OCI-LY1 (cell line): ENCODE data around the gene GALNT2.
A peak's percentile ranks its signal among the peaks of the same experiment; 100 is the strongest.

Source experiments
- H2AFZ ChIP-seq: fragments of 200-600 bp; sonication (generic), shearing (Covaris generic); 2 replicates; pipeline ENCODE4 v1.6.0; 2014; ENCODE audit warnings: antibody characterized with exemption, mild to moderate bottlenecking, low read length
- H3F3A ChIP-seq: fragments of 200-600 bp; sonication (generic), shearing (Covaris generic); 2 replicates; pipeline ENCODE4 v1.6.0; 2014; ENCODE audit warnings: mild to moderate bottlenecking, antibody characterized with exemption, low read length, moderate library complexity; ENCODE audit not compliant: insufficient read depth
- H3K27ac ChIP-seq: fragments of 200-600 bp; sonication (generic); 2 replicates; pipeline ENCODE4 v1.5.1; 2014; ENCODE audit warnings: low read length, mixed run types, mild to moderate bottlenecking, low read depth; ENCODE audit not compliant: poor library complexity, severe bottlenecking
- H3K27me3 ChIP-seq: fragments of 200-600 bp; sonication (generic); 2 replicates; pipeline ENCODE4 v1.6.0; 2014; ENCODE audit warnings: antibody characterized with exemption, mild to moderate bottlenecking, low read length, moderate library complexity; ENCODE audit not compliant: insufficient read depth
- H3K36me3 ChIP-seq: fragments of 200-600 bp; sonication (generic); 2 replicates; pipeline ENCODE4 v1.6.1; 2014; ENCODE audit warnings: mild to moderate bottlenecking, antibody characterized with exemption, low read length, moderate library complexity, mixed read lengths; ENCODE audit not compliant: insufficient read depth
- H3K4me1 ChIP-seq: fragments of 200-600 bp; sonication (generic); 2 replicates; pipeline ENCODE4 v1.5.1; 2014; ENCODE audit warnings: mild to moderate bottlenecking, low read length, moderate library complexity; ENCODE audit not compliant: insufficient read depth, severe bottlenecking
- H3K4me2 ChIP-seq: fragments of 200-600 bp; sonication (generic), shearing (Covaris generic); 2 replicates; pipeline ENCODE4 v1.6.1; 2014; ENCODE audit warnings: low read length
- H3K4me3 ChIP-seq: fragments of 200-600 bp; sonication (generic); 2 replicates; pipeline ENCODE4 v1.5.1; 2014; ENCODE audit warnings: low read length, low read depth, mild to moderate bottlenecking, mixed read lengths; ENCODE audit not compliant: poor library complexity, severe bottlenecking
- H3K79me2 ChIP-seq: fragments of 200-600 bp; shearing (Covaris generic); 2 replicates; pipeline ENCODE4 v1.6.1; 2016; ENCODE audit warnings: mixed run types, low read length, mixed read lengths; ENCODE audit not compliant: insufficient read depth
- H3K9ac ChIP-seq: fragments of 200-600 bp; sonication (generic), shearing (Covaris generic); 2 replicates; pipeline ENCODE4 v1.6.1; 2014; ENCODE audit warnings: mild to moderate bottlenecking, low read length, mixed read lengths
- H3K9me2 ChIP-seq: fragments of 200-600 bp; sonication (generic), shearing (Covaris generic); 2 replicates; pipeline ENCODE4 v1.6.1; 2014; ENCODE audit warnings: low read depth, mild to moderate bottlenecking, low read length, mixed read lengths
- H3K9me3 ChIP-seq: fragments of 200-600 bp; shearing (Covaris generic); 2 replicates; pipeline ENCODE4 v1.6.1; 2014; ENCODE audit warnings: low read length, mixed read lengths
- H4K20me1 ChIP-seq: fragments of 200-600 bp; sonication (generic), shearing (Covaris generic); 2 replicates; pipeline ENCODE4 v1.6.0; 2016; ENCODE audit warnings: mild to moderate bottlenecking, low read length; ENCODE audit not compliant: insufficient read depth
- CTCF ChIP-seq: fragments of 200-600 bp; sonication (generic), shearing (Covaris generic); IDR thresholded peaks from 2 replicates; pipeline ENCODE4 v1.5.1; 2017; ENCODE audit warnings: mild to moderate bottlenecking, antibody characterized with exemption, low read length, moderate library complexity, mixed read lengths
- EZH2 ChIP-seq: fragments of 200-600 bp; sonication (generic), shearing (Covaris generic); IDR thresholded peaks from 2 replicates; pipeline ENCODE4 v1.8.0; 2017; ENCODE audit warnings: borderline replicate concordance, mixed run types, mild to moderate bottlenecking, antibody characterized with exemption, low read length, moderate library complexity, mixed read lengths

The GALNT2 gene

GRCh38 chr1:230124186-230125128 is 57.4 kb downstream of the GALNT2 start:
- Histone ChIP-seq H3K9me3 (no peaks in the 10 kb centered on the region), H3K27ac (peak overlapping the region; percentile 99), H3K4me2 (peak overlapping the region; percentile 65), H3K9me2 (no peaks in the 10 kb centered on the region), H3F3A (peaks cover 20% of the 10 kb centered on the region), H4K20me1 (no peaks in the 10 kb centered on the region), H2AFZ (no peak overlapping the region), H3K4me1 (peaks cover 100% of the 10 kb centered on the region), H3K79me2 (peaks cover 26% of the 10 kb centered on the region), H3K4me3 (peak overlapping the region; percentile 18), H3K27me3 (no peaks in the 10 kb centered on the region), H3K36me3 (peaks cover 6% of the 10 kb centered on the region; the same call in 1 of the 2 replicates), H3K9ac (peak overlapping the region; percentile 68)
- TF ChIP-seq EZH2 (no peak), CTCF (no peak)

GRCh38 chr1:230125141-230125540 is 58.1 kb downstream of the GALNT2 start:
- no peaks in the 10 kb centered on the region for H3K9me2 ChIP-seq
- H3K4me1 ChIP-seq, result peaks cover 100% of the 10 kb centered on the region
- peak overlapping the region; percentile 68 for H3K9ac ChIP-seq
- H2AFZ ChIP-seq, result no peak overlapping the region
- H3K4me3 ChIP-seq, result no peak overlapping the region
- H3K4me2 ChIP-seq, result peak overlapping the region; percentile 65; the same call in 1 of the 2 replicates
- peaks cover 5% of the 10 kb centered on the region; the same call in 1 of the 2 replicates for H3K36me3 ChIP-seq
- H4K20me1 ChIP-seq, result no peaks in the 10 kb centered on the region
- no peaks in the 10 kb centered on the region for H3K27me3 ChIP-seq
- peak overlapping the region; percentile 99 for H3K27ac ChIP-seq
- peaks cover 20% of the 10 kb centered on the region for H3F3A ChIP-seq
- no peaks in the 10 kb centered on the region for H3K9me3 ChIP-seq
- H3K79me2 ChIP-seq, result peaks cover 28% of the 10 kb centered on the region
- TF ChIP-seq CTCF, result no peak
- no peak for TF ChIP-seq EZH2

- TF ChIP-seq EZH2, result no peak
Observed at GRCh38 chr1:230125640-230126528, 58.8 kb downstream of the GALNT2 start.

More at GRCh38 chr1:230125640-230126528, 58.8 kb downstream of the GALNT2 start:
- Histone ChIP-seq H3K27me3 (no peaks in the 10 kb centered on the region), H3K9ac (peak overlapping the region; percentile 68), H3K36me3 (no peaks in the 10 kb centered on the region), H3K9me2 (no peaks in the 10 kb centered on the region), H4K20me1 (no peaks in the 10 kb centered on the region), H2AFZ (no peak overlapping the region), H3F3A (peaks cover 20% of the 10 kb centered on the region), H3K27ac (peak overlapping the region; percentile 99), H3K4me3 (no peak overlapping the region), H3K4me1 (peaks cover 100% of the 10 kb centered on the region), H3K4me2 (peak overlapping the region; percentile 65; the same call in 1 of the 2 replicates), H3K79me2 (peaks cover 30% of the 10 kb centered on the region), H3K9me3 (no peaks in the 10 kb centered on the region)
